DMS114 treated with DMSO at 0.1 percent for 48 hours (cell line): ENCODE measurements around the gene PTPRE.

Source experiments
- DNase-seq: peaks from one replicate; lab custom pipeline; 2025; ENCODE audit not compliant: unreplicated experiment; lab: John Stamatoyannopoulos, UW

PTPRE gene

GRCh38 chr10:128068398-128069285, 161.7 kb downstream of the PTPRE start:
- no peak for DNase-seq

- peak; percentile 77 for DNase-seq
These were observed 162.6 kb downstream of the PTPRE start for GRCh38 chr10:128069351-128070051.

GRCh38 chr10:128070161-128070560, 163.3 kb downstream of the PTPRE start:
- DNase-seq = no peak

GRCh38 chr10:128070721-128071416, 164.0 kb downstream of the PTPRE start:
- DNase-seq = no peak

GRCh38 chr10:128071417-128071782, 164.5 kb downstream of the PTPRE start:
- DNase-seq = no peak

- DNase-seq = no peak
These were observed 165.1 kb downstream of the PTPRE start for GRCh38 chr10:128072046-128072445.

- DNase-seq = no peak
These were observed 166.2 kb downstream of the PTPRE start for GRCh38 chr10:128072941-128073645.

GRCh38 chr10:128073890-128074289, 167.0 kb downstream of the PTPRE start:
- DNase-seq = no peak

- no peak for DNase-seq
These were observed 167.7 kb downstream of the PTPRE start for GRCh38 chr10:128074589-128074988.

- no peak for DNase-seq
These were observed 170.4 kb downstream of the PTPRE start for GRCh38 chr10:128077155-128077875.

- peak; percentile 48 for DNase-seq
These were observed 171.4 kb downstream of the PTPRE start for GRCh38 chr10:128078136-128078969.

- DNase-seq = no peak
These were observed 173.3 kb downstream of the PTPRE start for GRCh38 chr10:128080231-128080630.

- DNase-seq = no peak
These were observed 173.7 kb downstream of the PTPRE start for GRCh38 chr10:128080641-128081040.

- DNase-seq = no peak
These were observed 174.3 kb downstream of the PTPRE start for GRCh38 chr10:128081222-128081621.

GRCh38 chr10:128081720-128082119, 174.8 kb downstream of the PTPRE start:
- no peak for DNase-seq

- no peak for DNase-seq
These were observed 176.4 kb downstream of the PTPRE start for GRCh38 chr10:128083191-128083895.

GRCh38 chr10:128084364-128084763, 177.5 kb downstream of the PTPRE start:
- DNase-seq = no peak

GRCh38 chr10:128084991-128085390, 178.1 kb downstream of the PTPRE start:
- no peak for DNase-seq
